ENCODE data around the gene FLT4.
"Not testable (repeated sequence)": the region's sequence is repeated elsewhere in the genome, so short reads cannot be mapped to it uniquely, and the experiment has no call there.

GRCh38 chr5:180682008-180682407 is 32.6 kb upstream of the FLT4 start:
- not testable (repeated sequence) for TF ChIP-seq ZNF274 (IDR thresholded peaks at IDR 0.05; ENCODE audit: low read depth, low read length); YY1 (IDR thresholded peaks at IDR 0.05; ENCODE audit: insufficient read depth, insufficient read length)

Measured in NT2/D1 (cell line).